ENCODE results near the gene LACTB. TPM values are rescaled to one million over a fixed set of nuclear protein-coding genes. Genes with fewer than 3 reads are reported as not detected.

Gene LACTB
- polyA plus RNA-seq, 4 donors = 13.9 to 26.7 (median 20.8) TPM

DNA sequence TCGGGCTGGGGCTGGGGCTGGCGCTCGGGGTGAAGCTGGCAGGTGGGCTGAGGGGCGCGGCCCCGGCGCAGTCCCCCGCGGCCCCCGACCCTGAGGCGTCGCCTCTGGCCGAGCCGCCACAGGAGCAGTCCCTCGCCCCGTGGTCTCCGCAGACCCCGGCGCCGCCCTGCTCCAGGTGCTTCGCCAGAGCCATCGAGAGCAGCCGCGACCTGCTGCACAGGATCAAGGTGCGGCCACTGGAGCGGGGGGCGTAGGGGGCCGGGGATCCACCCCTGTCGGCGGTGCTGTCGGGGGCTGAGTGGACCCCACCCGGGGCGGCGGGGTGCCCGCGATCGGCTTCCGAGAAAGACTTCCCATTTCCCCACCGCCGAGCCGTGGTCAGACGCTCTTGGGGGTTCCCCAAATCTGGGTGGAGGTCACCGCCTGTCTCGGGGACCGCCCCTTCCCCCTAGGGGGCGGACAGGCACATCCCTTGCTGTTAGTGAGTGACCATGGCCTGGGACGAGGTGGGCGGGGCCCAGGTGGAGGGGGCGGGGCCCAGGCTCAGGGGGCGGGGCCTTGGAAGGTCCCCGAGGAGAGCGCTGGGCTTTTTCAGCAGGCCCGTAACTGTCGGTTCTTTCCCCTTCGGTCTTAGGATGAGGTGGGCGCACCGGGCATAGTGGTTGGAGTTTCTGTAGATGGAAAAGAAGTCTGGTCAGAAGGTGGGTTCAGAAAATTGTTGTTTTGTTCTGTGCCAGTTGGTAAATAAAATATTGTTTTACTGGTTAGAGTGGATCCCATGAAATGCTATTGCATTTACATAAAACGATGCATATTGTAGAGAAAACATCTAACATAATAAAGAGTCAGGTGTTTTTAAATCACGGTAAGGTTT is 578 bp downstream of the LACTB start:
- H3K27ac ChIP-seq (ENCODE audit: low read depth in 1 of 3, low read length in 2 of 3) = peak overlapping the region; percentile 88 to 97 (median 95)
- no peak for FAIRE-seq
- H3K36me3 ChIP-seq (ENCODE audit: control insufficient read depth in 3 of 3, insufficient read depth in 2 of 3, low read depth in 1 of 3, low read length in 3 of 3) = peaks cover 0 to 14% (median 3%) of the 10 kb centered on the region in 3 donors
- H3K4me3 ChIP-seq (ENCODE audit: low read depth in 1 of 3, low read length in 3 of 3) = peak overlapping the region; percentile 87 to 90 (median 89)
- peaks cover 0 to 12% of the 10 kb centered on the region in 2 donors for H3K9me3 ChIP-seq (ENCODE audit: control insufficient read depth in 2 of 2, insufficient read depth in 1 of 2, low read depth in 1 of 2, low read length in 1 of 2)
- H3K4me1 ChIP-seq (ENCODE audit: control insufficient read depth in 3 of 3, insufficient read depth in 2 of 3, low read depth in 1 of 3, low read length in 2 of 3) = peaks cover 0 to 5% (median 3%) of the 10 kb centered on the region in 3 donors
- no peaks in the 10 kb centered on the region for H3K27me3 ChIP-seq (ENCODE audit: control insufficient read depth in 3 of 3, insufficient read depth in 3 of 3, low read length in 3 of 3)
- WGBS, 3 donors = 1% methylated on average over 37 to 59 of the region's 59 CpGs
- DNase-seq = peak; percentile 83 to 85

DNA sequence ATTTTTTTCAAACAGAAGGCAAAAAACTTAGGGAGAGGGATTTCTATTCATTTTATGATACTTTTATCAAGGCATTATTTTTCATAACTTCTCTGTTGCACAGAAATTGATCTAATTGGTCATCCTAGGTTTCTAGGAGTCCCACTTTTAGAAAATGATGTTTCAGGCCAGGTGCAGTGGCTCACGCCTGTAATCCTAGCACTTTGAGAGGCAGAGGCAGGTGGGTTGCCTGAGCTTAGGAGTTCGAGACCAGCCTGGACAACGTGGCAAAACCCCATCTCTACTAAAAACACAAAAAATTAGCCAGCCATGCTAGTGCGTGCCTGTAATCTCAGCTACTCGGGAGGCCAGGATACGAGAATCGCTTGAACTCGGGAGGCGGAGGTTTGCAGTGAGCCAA is 2.8 kb downstream of the LACTB start:
- no peak for FAIRE-seq
- no peak overlapping the region for H3K27ac ChIP-seq (ENCODE audit: low read depth in 1 of 3, low read length in 2 of 3)
- WGBS, 3 donors = 96 to 98% (median 97%) methylated on average over 9 of the region's 9 CpGs

GRCh38 chr15:63126726-63127125 is 5.1 kb downstream of the LACTB start:
- WGBS, 3 donors = 87 to 90% (median 88%) methylated on average over 3 of the region's 3 CpGs
- H3K27ac ChIP-seq (ENCODE audit: low read depth in 1 of 3, low read length in 2 of 3) = no peak overlapping the region
- peaks cover 2 to 26% (median 5%) of the 10 kb centered on the region in 3 donors for H3K36me3 ChIP-seq (ENCODE audit: control insufficient read depth in 3 of 3, insufficient read depth in 2 of 3, low read depth in 1 of 3, low read length in 3 of 3)
- H3K4me1 ChIP-seq (ENCODE audit: control insufficient read depth in 3 of 3, insufficient read depth in 2 of 3, low read depth in 1 of 3, low read length in 2 of 3) = no peaks in the 10 kb centered on the region
- DNase-seq (no peak), FAIRE-seq (no peak)
- no peak overlapping the region for H3K4me3 ChIP-seq (ENCODE audit: low read depth in 1 of 3, low read length in 3 of 3)
- no peaks in the 10 kb centered on the region for H3K9me3 ChIP-seq (ENCODE audit: control insufficient read depth in 2 of 2, insufficient read depth in 1 of 2, low read depth in 1 of 2, low read length in 1 of 2)
- no peaks in the 10 kb centered on the region for H3K27me3 ChIP-seq (ENCODE audit: control insufficient read depth in 3 of 3, insufficient read depth in 3 of 3, low read length in 3 of 3)

More for the DNA sequence above, 2.8 kb downstream of the LACTB start:
- H3K9me3 ChIP-seq (ENCODE audit: control insufficient read depth in 2 of 2, insufficient read depth in 1 of 2, low read depth in 1 of 2, low read length in 1 of 2) = peaks cover 0 to 7% of the 10 kb centered on the region in 2 donors
- H3K36me3 ChIP-seq (ENCODE audit: control insufficient read depth in 3 of 3, insufficient read depth in 2 of 3, low read depth in 1 of 3, low read length in 3 of 3) = peaks cover 2 to 18% (median 5%) of the 10 kb centered on the region in 3 donors
- no peak for DNase-seq
- no peak overlapping the region for H3K4me3 ChIP-seq (ENCODE audit: low read depth in 1 of 3, low read length in 3 of 3)
- H3K27me3 ChIP-seq (ENCODE audit: control insufficient read depth in 3 of 3, insufficient read depth in 3 of 3, low read length in 3 of 3) = no peaks in the 10 kb centered on the region
- H3K4me1 ChIP-seq (ENCODE audit: control insufficient read depth in 3 of 3, insufficient read depth in 2 of 3, low read depth in 1 of 3, low read length in 2 of 3) = peaks cover 0 to 5% (median 3%) of the 10 kb centered on the region in 3 donors

GRCh38 chr15:63133786-63134185 is 12.1 kb downstream of the LACTB start:
- Histone ChIP-seq H3K27ac (ENCODE audit: low read depth in 1 of 3, low read length in 2 of 3) (no peak overlapping the region), H3K27me3 (ENCODE audit: control insufficient read depth in 3 of 3, insufficient read depth in 3 of 3, low read length in 3 of 3) (no peaks in the 10 kb centered on the region), H3K36me3 (ENCODE audit: control insufficient read depth in 3 of 3, insufficient read depth in 2 of 3, low read depth in 1 of 3, low read length in 3 of 3) (peaks cover 0 to 12% (median 0%) of the 10 kb centered on the region in 3 donors), H3K4me1 (ENCODE audit: control insufficient read depth in 3 of 3, insufficient read depth in 2 of 3, low read depth in 1 of 3, low read length in 2 of 3) (no peaks in the 10 kb centered on the region), H3K9me3 (ENCODE audit: control insufficient read depth in 2 of 2, insufficient read depth in 1 of 2, low read depth in 1 of 2, low read length in 1 of 2) (no peaks in the 10 kb centered on the region), H3K4me3 (ENCODE audit: low read depth in 1 of 3, low read length in 3 of 3) (no peak overlapping the region)
- DNase-seq (no peak), FAIRE-seq (peak; percentile 23)
- 62 to 92% (median 88%) methylated on average over 1 of the region's 1 CpG for WGBS, 3 donors

- 92 to 98% (median 97%) methylated on average over 2 of the region's 2 CpGs for WGBS, 3 donors
- Histone ChIP-seq H3K27ac (ENCODE audit: low read depth in 1 of 3, low read length in 2 of 3) (no peak overlapping the region), H3K27me3 (ENCODE audit: control insufficient read depth in 3 of 3, insufficient read depth in 3 of 3, low read length in 3 of 3) (no peaks in the 10 kb centered on the region), H3K9me3 (ENCODE audit: control insufficient read depth in 2 of 2, insufficient read depth in 1 of 2, low read depth in 1 of 2, low read length in 1 of 2) (no peaks in the 10 kb centered on the region), H3K36me3 (ENCODE audit: control insufficient read depth in 3 of 3, insufficient read depth in 2 of 3, low read depth in 1 of 3, low read length in 3 of 3) (peaks cover 0 to 12% (median 0%) of the 10 kb centered on the region in 3 donors), H3K4me3 (ENCODE audit: low read depth in 1 of 3, low read length in 3 of 3) (no peak overlapping the region), H3K4me1 (ENCODE audit: control insufficient read depth in 3 of 3, insufficient read depth in 2 of 3, low read depth in 1 of 3, low read length in 2 of 3) (no peaks in the 10 kb centered on the region)
- DNase-seq (no peak), FAIRE-seq (no peak)
Measured at GRCh38 chr15:63134245-63134985, 12.8 kb downstream of the LACTB start.

DNA sequence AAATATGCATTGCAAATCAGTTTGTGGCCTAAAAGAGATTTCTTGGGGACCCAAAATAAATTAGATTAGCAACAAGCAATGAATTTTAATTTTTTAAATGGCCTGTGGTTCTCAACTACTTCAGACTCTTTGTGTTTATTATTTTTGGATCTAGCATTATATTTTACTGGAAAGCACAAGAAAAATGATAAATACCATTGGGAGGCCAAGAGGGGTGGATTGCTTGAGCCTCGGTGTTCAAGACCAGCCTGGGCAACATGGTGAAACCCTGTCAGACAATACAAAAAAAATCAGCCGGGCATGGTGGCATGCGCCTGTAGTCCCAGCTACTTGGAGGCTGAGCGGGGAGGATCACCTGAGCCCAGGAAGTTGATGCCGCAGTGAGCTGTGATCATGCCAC is 13.6 kb downstream of the LACTB start:
- DNase-seq (no peak), FAIRE-seq (no peak)
- Histone ChIP-seq H3K9me3 (ENCODE audit: control insufficient read depth in 2 of 2, insufficient read depth in 1 of 2, low read depth in 1 of 2, low read length in 1 of 2) (no peaks in the 10 kb centered on the region), H3K36me3 (ENCODE audit: control insufficient read depth in 3 of 3, insufficient read depth in 2 of 3, low read depth in 1 of 3, low read length in 3 of 3) (peaks cover 0 to 8% (median 0%) of the 10 kb centered on the region in 3 donors), H3K4me1 (ENCODE audit: control insufficient read depth in 3 of 3, insufficient read depth in 2 of 3, low read depth in 1 of 3, low read length in 2 of 3) (no peaks in the 10 kb centered on the region), H3K4me3 (ENCODE audit: low read depth in 1 of 3, low read length in 3 of 3) (no peak overlapping the region), H3K27ac (ENCODE audit: low read depth in 1 of 3, low read length in 2 of 3) (peak overlapping the region in 1 of 3 donors; percentile 78), H3K27me3 (ENCODE audit: control insufficient read depth in 3 of 3, insufficient read depth in 3 of 3, low read length in 3 of 3) (no peaks in the 10 kb centered on the region)
- 93 to 98% (median 95%) methylated on average over 5 of the region's 5 CpGs for WGBS, 3 donors

- Histone ChIP-seq H3K36me3 (ENCODE audit: control insufficient read depth in 3 of 3, insufficient read depth in 2 of 3, low read depth in 1 of 3, low read length in 3 of 3) (peaks cover 0 to 6% (median 0%) of the 10 kb centered on the region in 3 donors), H3K4me3 (ENCODE audit: low read depth in 1 of 3, low read length in 3 of 3) (no peak overlapping the region), H3K27me3 (ENCODE audit: control insufficient read depth in 3 of 3, insufficient read depth in 3 of 3, low read length in 3 of 3) (no peaks in the 10 kb centered on the region), H3K4me1 (ENCODE audit: control insufficient read depth in 3 of 3, insufficient read depth in 2 of 3, low read depth in 1 of 3, low read length in 2 of 3) (no peaks in the 10 kb centered on the region), H3K27ac (ENCODE audit: low read depth in 1 of 3, low read length in 2 of 3) (peak overlapping the region in 1 of 3 donors; percentile 62), H3K9me3 (ENCODE audit: control insufficient read depth in 2 of 2, insufficient read depth in 1 of 2, low read depth in 1 of 2, low read length in 1 of 2) (no peaks in the 10 kb centered on the region)
- DNase-seq (no peak), FAIRE-seq (no peak)
- WGBS, 3 donors = 80 to 85% (median 81%) methylated on average over 3 of the region's 3 CpGs
Measured at GRCh38 chr15:63135804-63136203, 14.1 kb downstream of the LACTB start.

DNA sequence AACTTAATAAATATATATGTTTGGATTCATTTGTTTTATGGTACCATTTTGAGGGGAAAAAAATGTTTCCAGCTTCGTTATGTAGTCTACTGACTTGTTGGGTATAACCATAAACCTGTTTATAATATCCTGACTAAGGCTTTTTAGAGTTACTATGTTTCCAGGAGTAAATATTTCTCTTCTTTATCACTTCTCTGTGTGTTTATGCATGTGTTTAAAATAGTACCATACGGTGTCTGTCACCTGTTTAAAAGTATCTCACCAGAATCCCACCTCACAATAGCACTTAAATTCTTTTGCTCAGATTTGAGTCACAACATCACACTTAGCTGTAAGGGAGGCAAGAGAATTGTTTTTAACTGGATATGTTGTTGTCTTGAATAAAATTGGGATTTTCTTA is 15.1 kb downstream of the LACTB start:
- Histone ChIP-seq H3K36me3 (ENCODE audit: control insufficient read depth in 3 of 3, insufficient read depth in 2 of 3, low read depth in 1 of 3, low read length in 3 of 3) (peaks cover 3 to 4% (median 3%) of the 10 kb centered on the region in 3 donors), H3K9me3 (ENCODE audit: control insufficient read depth in 2 of 2, insufficient read depth in 1 of 2, low read depth in 1 of 2, low read length in 1 of 2) (no peaks in the 10 kb centered on the region), H3K27me3 (ENCODE audit: control insufficient read depth in 3 of 3, insufficient read depth in 3 of 3, low read length in 3 of 3) (no peaks in the 10 kb centered on the region), H3K27ac (ENCODE audit: low read depth in 1 of 3, low read length in 2 of 3) (no peak overlapping the region), H3K4me3 (ENCODE audit: low read depth in 1 of 3, low read length in 3 of 3) (no peak overlapping the region), H3K4me1 (ENCODE audit: control insufficient read depth in 3 of 3, insufficient read depth in 2 of 3, low read depth in 1 of 3, low read length in 2 of 3) (no peaks in the 10 kb centered on the region)
- DNase-seq (no peak), FAIRE-seq (no peak)
- 90 to 97% (median 94%) methylated on average over 2 of the region's 2 CpGs for WGBS, 3 donors

All from small intestine (tissue), 7 donors.